Prostate gland (tissue), 2 donors: ENCODE measurements around the gene PSD2. TPM values are rescaled to one million over a fixed set of nuclear protein-coding genes. Genes with fewer than 3 reads are reported as not detected.

Source experiments
- DNase-seq: peaks from one replicate; pipeline ENCODE4 v3.0.0-alpha.2; 2019; ENCODE audit warnings: low spot score
- H3K27ac ChIP-seq, 2 donors: fragments of 200-600 bp; sonication (generic); 2 replicates each; pipeline ENCODE4 v1.5.1; 2017 to 2019
- H3K27me3 ChIP-seq: fragments of 200-600 bp; sonication (generic); replicated peaks from 2 replicates; pipeline ENCODE4 v1.5.1; 2019; ENCODE audit not compliant: insufficient read depth
- H3K36me3 ChIP-seq, 2 donors: fragments of 200-600 bp; sonication (generic); 1 replicate in 1 of 2; 2 replicates in 1 of 2; pipeline versions ENCODE4 v1.5.1 to v1.8.1; 2017 to 2019
- H3K4me1 ChIP-seq: fragments of 200-600 bp; sonication (generic); replicated peaks from 2 replicates; pipeline ENCODE4 v1.5.1; 2019
- H3K4me3 ChIP-seq, 2 donors: fragments of 200-600 bp; sonication (generic); 2 replicates each; pipeline ENCODE4 v1.5.1; 2017 to 2019
- H3K9me3 ChIP-seq: fragments of 200-600 bp; sonication (generic); 2 replicates; pipeline ENCODE4 v1.5.1; 2017
- CTCF ChIP-seq, 4 experiments: fragments of 200-600 bp in 2 of 4; fragments of 450-650 bp in 2 of 4; sonication (generic) in 2 of 4; IDR thresholded peaks; 1 replicate in 3 of 4; 2 replicates in 1 of 4; pipeline ENCODE4 v1.5.1; 2016 to 2019; ENCODE audit warnings: antibody characterized with exemption in 4 of 4, mild to moderate bottlenecking in 2 of 4, moderate library complexity in 2 of 4
- POLR2A ChIP-seq: fragments of 450-650 bp; IDR thresholded peaks from one replicate; pipeline ENCODE4 v1.6.1; 2016; ENCODE audit warnings: antibody characterized with exemption, mild to moderate bottlenecking
- POLR2AphosphoS5 ChIP-seq: sonication (generic); formaldehyde crosslinking; IDR thresholded peaks from one replicate; pipeline ENCODE4 v1.6.1; 2017; ENCODE audit warnings: antibody characterized with exemption
- WGBS: methylation state at CpG from one replicate; pipeline ENCODE4 v1.1.5; 2018; 5-methylcytosine and 5-hydroxymethylcytosine counted together
- intact Hi-C: fragments of 100-400 bp; cut with DNase I; formaldehyde crosslinking; loops from one replicate; pipeline ENCODE4 v1.14.2; 2022
- total RNA-seq, 2 donors: library from RNA; depleted of rRNA; stranded (reverse); fragments of >200 nt; gene quantifications; one replicate each; pipeline ENCODE4 v1.1.0, GENCODE V29; 2016

The PSD2 gene
- total RNA-seq, 2 donors from 2014 or later: 0.46 to 0.74 TPM

DNA sequence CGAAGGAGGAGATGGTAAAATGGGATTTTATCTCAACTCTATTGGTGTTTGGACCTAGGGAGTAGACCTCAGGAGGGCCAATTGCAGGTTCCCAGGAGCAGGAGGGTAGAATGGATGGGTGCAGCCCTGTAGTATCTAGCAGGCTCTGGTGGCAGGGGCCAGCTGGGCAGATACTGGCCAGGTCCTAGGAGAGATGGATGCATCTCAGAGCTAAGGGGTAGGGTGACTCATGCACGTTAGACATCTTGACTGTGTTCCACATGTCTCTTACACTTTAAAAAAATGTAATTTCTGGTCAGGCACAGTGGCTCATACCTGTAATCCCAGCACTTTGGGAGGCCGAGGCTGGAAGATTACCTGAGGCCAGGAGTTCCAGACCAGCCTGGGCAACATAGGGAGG is 22.4 kb downstream of the PSD2 start:
- no peak overlapping the region for H3K4me3 ChIP-seq
- intact Hi-C loops: no loop called here
- no peaks in the 10 kb centered on the region for H3K27me3 ChIP-seq
- no peaks in the 10 kb centered on the region for H3K4me1 ChIP-seq
- no peak overlapping the region for H3K27ac ChIP-seq
- H3K9me3 ChIP-seq: no peaks in the 10 kb centered on the region
- H3K36me3 ChIP-seq: no peaks in the 10 kb centered on the region
- no peak for DNase-seq
- 79% methylated on average over 3 of the region's 3 CpGs for WGBS
- TF ChIP-seq CTCF (IDR thresholded peaks at IDR 0.05) (no peak), POLR2AphosphoS5 (no peak), POLR2A (no peak)

DNA sequence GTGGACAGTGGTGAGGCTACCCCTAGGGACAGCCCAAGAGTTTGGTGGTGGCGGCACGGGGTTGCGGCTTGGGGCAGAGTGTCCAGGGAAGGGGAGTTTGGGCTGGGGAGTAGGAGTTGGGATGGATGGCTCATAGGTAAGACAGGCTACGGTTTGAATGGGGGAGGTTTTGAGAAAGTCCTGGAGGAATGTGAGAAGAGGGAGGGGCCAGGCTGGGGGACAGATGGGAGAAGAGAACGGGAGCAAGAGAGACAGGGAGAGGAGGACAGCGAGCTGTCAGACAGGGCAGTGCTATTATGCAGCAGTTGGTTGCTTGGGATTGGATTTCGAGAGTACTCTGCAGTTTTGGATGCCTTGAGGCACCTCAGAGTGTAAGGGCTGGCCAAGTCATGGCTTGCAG is 24.5 kb downstream of the PSD2 start:
- Histone ChIP-seq H3K27me3 (no peaks in the 10 kb centered on the region), H3K27ac (no peak overlapping the region), H3K4me3 (no peak overlapping the region), H3K4me1 (no peaks in the 10 kb centered on the region), H3K36me3 (no peaks in the 10 kb centered on the region), H3K9me3 (no peaks in the 10 kb centered on the region)
- intact Hi-C loops: no loop called here
- WGBS: 60% methylated on average over 7 of the region's 7 CpGs
- no peak for DNase-seq
- TF ChIP-seq POLR2A (no peak), CTCF (IDR thresholded peaks at IDR 0.05) (no peak), POLR2AphosphoS5 (no peak)

- Histone ChIP-seq H3K27ac (no peak overlapping the region), H3K36me3 (no peaks in the 10 kb centered on the region), H3K27me3 (no peaks in the 10 kb centered on the region), H3K4me1 (no peaks in the 10 kb centered on the region), H3K9me3 (no peaks in the 10 kb centered on the region), H3K4me3 (no peak overlapping the region)
- intact Hi-C loops: no loop called here
- no peak for DNase-seq
- no peak for TF ChIP-seq POLR2AphosphoS5
- WGBS: 90% methylated on average over 4 of the region's 4 CpGs
Observed at GRCh38 chr5:139820606-139821005, 25.0 kb downstream of the PSD2 start.

GRCh38 chr5:139821806-139822552 is 26.4 kb downstream of the PSD2 start:
- 94% methylated on average over 11 of the region's 11 CpGs for WGBS
- intact Hi-C loops: no loop called here
- H3K27me3 ChIP-seq: no peaks in the 10 kb centered on the region
- no peaks in the 10 kb centered on the region for H3K4me1 ChIP-seq
- H3K9me3 ChIP-seq: no peaks in the 10 kb centered on the region
- DNase-seq: no peak
- H3K27ac ChIP-seq: no peak overlapping the region
- no peak overlapping the region for H3K4me3 ChIP-seq
- no peaks in the 10 kb centered on the region for H3K36me3 ChIP-seq
- no peak for TF ChIP-seq POLR2A
- TF ChIP-seq CTCF (IDR thresholded peaks at IDR 0.05): no peak
- no peak for TF ChIP-seq POLR2AphosphoS5

DNA sequence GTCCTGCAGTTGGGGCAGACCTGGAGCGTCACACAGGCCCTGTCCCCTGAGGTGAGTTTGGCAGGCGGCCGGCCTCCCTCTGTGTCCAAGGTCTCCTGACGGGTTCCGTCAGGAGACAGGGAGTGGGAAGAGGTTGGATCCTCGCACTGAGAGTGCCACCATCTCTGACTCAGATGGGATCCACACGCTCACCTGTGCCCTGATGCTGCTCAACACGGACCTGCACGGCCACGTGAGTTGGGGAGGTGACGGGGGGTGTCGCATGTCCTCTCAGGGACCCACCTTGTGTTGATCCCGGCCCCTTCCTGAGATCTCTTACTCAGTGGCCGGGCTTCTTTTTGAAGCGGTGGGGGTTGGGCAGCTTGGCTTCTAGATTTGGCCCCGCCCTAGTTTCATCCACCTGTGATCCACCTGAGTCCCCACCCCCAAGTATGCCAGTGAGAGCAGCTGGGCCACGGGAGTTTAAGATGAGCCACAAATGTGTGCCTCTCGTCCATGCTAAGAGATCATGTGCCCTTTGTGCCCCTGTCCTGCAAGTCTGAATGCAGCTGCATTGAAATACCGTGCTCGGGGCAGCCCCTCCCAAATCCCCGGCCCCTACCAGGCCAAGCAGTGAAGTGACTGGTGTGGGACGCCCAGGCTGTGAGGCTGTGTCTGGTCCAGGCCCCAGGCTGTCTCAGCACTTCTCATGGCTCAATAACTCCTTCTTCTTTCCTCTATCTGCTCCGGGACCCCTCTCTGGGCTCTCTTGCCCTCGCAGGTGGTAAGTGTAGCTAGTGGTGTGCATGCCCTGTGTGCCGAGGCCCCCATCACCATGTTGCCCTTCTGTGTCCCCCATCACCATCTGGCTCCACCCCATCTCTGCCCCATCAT is 27.2 kb downstream of the PSD2 start:
- 84% methylated on average over 25 of the region's 25 CpGs for WGBS
- no peak for DNase-seq
- intact Hi-C loops: no loop called here
- no peak for TF ChIP-seq POLR2A
- no peak for TF ChIP-seq POLR2AphosphoS5
- TF ChIP-seq CTCF (IDR thresholded peaks at IDR 0.05): no peak
- Histone ChIP-seq H3K4me1 (no peaks in the 10 kb centered on the region), H3K27me3 (no peaks in the 10 kb centered on the region), H3K27ac (no peak overlapping the region), H3K9me3 (no peaks in the 10 kb centered on the region), H3K4me3 (no peak overlapping the region), H3K36me3 (no peaks in the 10 kb centered on the region)
